ENCODE results near the gene CRACDL. TPM values are rescaled to one million over a fixed set of nuclear protein-coding genes. Genes with fewer than 3 reads are reported as not detected.

Gene CRACDL
- total RNA-seq, 1 experiment from 2014 or later = 2.4 TPM

DNA sequence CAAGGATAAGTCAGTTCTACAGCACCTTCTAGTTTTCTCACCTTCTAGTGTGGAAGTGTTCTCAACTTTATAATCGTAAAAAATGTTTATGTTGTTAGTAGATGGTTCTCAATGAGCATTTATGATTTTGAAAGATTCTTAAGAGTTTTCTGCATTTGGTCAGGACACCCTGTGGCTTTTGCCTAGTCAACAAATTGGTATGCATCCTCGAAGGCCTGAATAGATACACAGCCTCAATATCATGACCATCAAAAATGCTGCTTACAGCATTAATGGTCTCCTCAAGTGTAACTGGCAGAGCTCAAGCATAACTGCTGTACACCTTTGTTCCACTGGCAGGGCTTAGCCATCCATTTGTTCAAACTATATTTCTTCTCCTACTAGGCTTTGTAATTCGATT is 96.7 kb downstream of the CRACDL start:
- Histone ChIP-seq H3K27ac (ENCODE audit: low read length) (no peak overlapping the region), H3K27me3 (ENCODE audit: control insufficient read depth, insufficient read depth, low read length) (no peaks in the 10 kb centered on the region), H3K4me3 (ENCODE audit: low read depth in 2 of 2, low read length in 2 of 2) (no peak overlapping the region), H3K4me1 (ENCODE audit: control insufficient read depth, insufficient read depth, low read length) (peaks cover 4% of the 10 kb centered on the region; the same call in 1 of the 2 replicates), H3K36me3 (ENCODE audit: control insufficient read depth, insufficient read depth, low read length) (no peaks in the 10 kb centered on the region), H3K9me3 (ENCODE audit: control insufficient read depth, insufficient read depth, low read depth, low read length) (peaks cover 2% of the 10 kb centered on the region; the same call in 1 of the 2 replicates)
- no peak for DNase-seq (ENCODE audit: low read depth, low spot score)
- ATAC-seq = no peak
- ChIA-PET CTCF (no interaction called here), POLR2A (no interaction called here)
- TF ChIP-seq, protein P1, sequence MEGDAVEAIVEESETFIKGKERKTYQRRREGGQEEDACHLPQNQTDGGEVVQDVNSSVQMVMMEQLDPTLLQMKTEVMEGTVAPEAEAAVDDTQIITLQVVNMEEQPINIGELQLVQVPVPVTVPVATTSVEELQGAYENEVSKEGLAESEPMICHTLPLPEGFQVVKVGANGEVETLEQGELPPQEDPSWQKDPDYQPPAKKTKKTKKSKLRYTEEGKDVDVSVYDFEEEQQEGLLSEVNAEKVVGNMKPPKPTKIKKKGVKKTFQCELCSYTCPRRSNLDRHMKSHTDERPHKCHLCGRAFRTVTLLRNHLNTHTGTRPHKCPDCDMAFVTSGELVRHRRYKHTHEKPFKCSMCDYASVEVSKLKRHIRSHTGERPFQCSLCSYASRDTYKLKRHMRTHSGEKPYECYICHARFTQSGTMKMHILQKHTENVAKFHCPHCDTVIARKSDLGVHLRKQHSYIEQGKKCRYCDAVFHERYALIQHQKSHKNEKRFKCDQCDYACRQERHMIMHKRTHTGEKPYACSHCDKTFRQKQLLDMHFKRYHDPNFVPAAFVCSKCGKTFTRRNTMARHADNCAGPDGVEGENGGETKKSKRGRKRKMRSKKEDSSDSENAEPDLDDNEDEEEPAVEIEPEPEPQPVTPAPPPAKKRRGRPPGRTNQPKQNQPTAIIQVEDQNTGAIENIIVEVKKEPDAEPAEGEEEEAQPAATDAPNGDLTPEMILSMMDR (IDR thresholded peaks at IDR 0.05) = no peak
- TF ChIP-seq POLR2AphosphoS5 (IDR thresholded peaks at IDR 0.05; ENCODE audit: low read depth, low read length) (no peak), SIN3A (IDR thresholded peaks at IDR 0.05; ENCODE audit: borderline replicate concordance, insufficient read depth, low read depth, low read length) (no peak), TCF7L2 (IDR thresholded peaks at IDR 0.05; ENCODE audit: low read depth, low read length) (no peak)
- TF ChIP-seq, protein P2, sequence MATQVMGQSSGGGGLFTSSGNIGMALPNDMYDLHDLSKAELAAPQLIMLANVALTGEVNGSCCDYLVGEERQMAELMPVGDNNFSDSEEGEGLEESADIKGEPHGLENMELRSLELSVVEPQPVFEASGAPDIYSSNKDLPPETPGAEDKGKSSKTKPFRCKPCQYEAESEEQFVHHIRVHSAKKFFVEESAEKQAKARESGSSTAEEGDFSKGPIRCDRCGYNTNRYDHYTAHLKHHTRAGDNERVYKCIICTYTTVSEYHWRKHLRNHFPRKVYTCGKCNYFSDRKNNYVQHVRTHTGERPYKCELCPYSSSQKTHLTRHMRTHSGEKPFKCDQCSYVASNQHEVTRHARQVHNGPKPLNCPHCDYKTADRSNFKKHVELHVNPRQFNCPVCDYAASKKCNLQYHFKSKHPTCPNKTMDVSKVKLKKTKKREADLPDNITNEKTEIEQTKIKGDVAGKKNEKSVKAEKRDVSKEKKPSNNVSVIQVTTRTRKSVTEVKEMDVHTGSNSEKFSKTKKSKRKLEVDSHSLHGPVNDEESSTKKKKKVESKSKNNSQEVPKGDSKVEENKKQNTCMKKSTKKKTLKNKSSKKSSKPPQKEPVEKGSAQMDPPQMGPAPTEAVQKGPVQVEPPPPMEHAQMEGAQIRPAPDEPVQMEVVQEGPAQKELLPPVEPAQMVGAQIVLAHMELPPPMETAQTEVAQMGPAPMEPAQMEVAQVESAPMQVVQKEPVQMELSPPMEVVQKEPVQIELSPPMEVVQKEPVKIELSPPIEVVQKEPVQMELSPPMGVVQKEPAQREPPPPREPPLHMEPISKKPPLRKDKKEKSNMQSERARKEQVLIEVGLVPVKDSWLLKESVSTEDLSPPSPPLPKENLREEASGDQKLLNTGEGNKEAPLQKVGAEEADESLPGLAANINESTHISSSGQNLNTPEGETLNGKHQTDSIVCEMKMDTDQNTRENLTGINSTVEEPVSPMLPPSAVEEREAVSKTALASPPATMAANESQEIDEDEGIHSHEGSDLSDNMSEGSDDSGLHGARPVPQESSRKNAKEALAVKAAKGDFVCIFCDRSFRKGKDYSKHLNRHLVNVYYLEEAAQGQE (IDR thresholded peaks at IDR 0.05; ENCODE audit: insufficient read depth in 1 of 2, low read depth in 2 of 2, low read length in 1 of 2) = no peak
- intact Hi-C loops (cut with micrococcal nuclease; ENCODE audit: unreplicated experiment) = loop anchor here (5.0 kb wide), 1 partner anchor 427 kb away; no protein-coding TSS in a partner anchor
- in situ Hi-C loops (cut with HindIII; ENCODE audit: low pct_unique_long_range_greater_than_20kb, low sequenced_read_pairs) = no loop called here
- no TSS peak for BruUV-seq (replicated peaks)

DNA sequence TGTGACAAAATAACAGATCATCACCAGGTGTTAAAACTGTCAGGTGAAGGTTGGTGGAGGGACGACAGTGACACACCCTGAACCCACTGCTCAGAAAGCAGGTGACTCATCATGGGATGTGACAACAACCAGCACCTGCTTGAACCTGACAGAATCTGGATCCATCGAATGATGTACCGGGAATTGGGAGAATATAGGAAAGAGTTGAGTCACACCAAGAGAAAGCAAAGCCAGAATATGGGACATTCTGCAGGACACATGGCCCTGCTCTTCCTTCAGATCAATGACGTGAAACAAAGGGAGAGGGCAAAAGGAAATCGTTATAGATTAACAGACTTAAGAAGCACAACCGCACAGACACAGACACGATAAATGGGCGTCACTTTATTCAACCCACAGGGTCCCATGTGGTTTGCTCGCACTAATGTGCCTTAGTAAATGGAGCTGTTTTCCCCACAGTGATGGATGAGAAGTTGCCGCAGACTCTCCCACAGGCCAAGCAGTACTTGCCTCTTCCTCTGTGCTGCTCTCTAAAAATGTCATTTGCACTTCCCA is 100.1 kb downstream of the CRACDL start:
- TF ChIP-seq SIN3A (IDR thresholded peaks at IDR 0.05; ENCODE audit: borderline replicate concordance, insufficient read depth, low read depth, low read length) (no peak), POLR2AphosphoS5 (IDR thresholded peaks at IDR 0.05; ENCODE audit: low read depth, low read length) (no peak)
- TF ChIP-seq, protein P1 (IDR thresholded peaks at IDR 0.05) = no peak
- intact Hi-C loops (cut with micrococcal nuclease; ENCODE audit: unreplicated experiment) = loop anchor here (1.0 to 5.0 kb wide), 2 partner anchors 187 to 424 kb away; no protein-coding TSS in a partner anchor
- H3K27me3 ChIP-seq (ENCODE audit: control insufficient read depth, insufficient read depth, low read length) = no peaks in the 10 kb centered on the region
- peaks cover 2% of the 10 kb centered on the region; the same call in 1 of the 2 replicates for H3K9me3 ChIP-seq (ENCODE audit: control insufficient read depth, insufficient read depth, low read depth, low read length)
- DNase-seq (ENCODE audit: low read depth, low spot score) (no peak), ATAC-seq (no peak)
- no peak overlapping the region for H3K4me3 ChIP-seq (ENCODE audit: low read depth in 2 of 2, low read length in 2 of 2)
- no peaks in the 10 kb centered on the region for H3K36me3 ChIP-seq (ENCODE audit: control insufficient read depth, insufficient read depth, low read length)
- peaks cover 4% of the 10 kb centered on the region; the same call in 1 of the 2 replicates for H3K4me1 ChIP-seq (ENCODE audit: control insufficient read depth, insufficient read depth, low read length)
- no peak overlapping the region for H3K27ac ChIP-seq (ENCODE audit: low read length)
- BruUV-seq (replicated peaks) = no TSS peak
- POLR2A ChIA-PET = no interaction called here
- CTCF ChIA-PET = no interaction called here
- in situ Hi-C loops (cut with HindIII; ENCODE audit: low pct_unique_long_range_greater_than_20kb, low sequenced_read_pairs) = no loop called here

Measured in Panc1 (cell line).